A204.1 (cell line): ENCODE results near the gene TOP2B.
A peak's percentile ranks its signal among the peaks of the same experiment; 100 is the strongest.

ENCODE experiments used
- FAIRE-seq: peaks from 2 replicates; lab custom pipeline; 2012; peaks lifted over from hg19 to GRCh38; lab: Jason Lieb, UNC

Gene TOP2B

GRCh38 chr3:25674670-25675069 lies 10.0 kb upstream of the TOP2B start:
- no peak for FAIRE-seq

- FAIRE-seq = no peak
These were observed 9.1 kb upstream of the TOP2B start for GRCh38 chr3:25673738-25674298.

GRCh38 chr3:25665315-25666280 lies 891 bp upstream of the TOP2B start:
- FAIRE-seq = no peak

GRCh38 chr3:25663869-25664811 lies 567 bp downstream of the TOP2B start:
- FAIRE-seq = no peak

- no peak for FAIRE-seq
These were observed 1.3 kb downstream of the TOP2B start for GRCh38 chr3:25663347-25663868.

- no peak for FAIRE-seq
These were observed 1.9 kb downstream of the TOP2B start for GRCh38 chr3:25662736-25663320.

GRCh38 chr3:25661694-25662437 lies 2.8 kb downstream of the TOP2B start:
- FAIRE-seq = no peak

GRCh38 chr3:25658836-25659235 lies 5.9 kb downstream of the TOP2B start:
- FAIRE-seq = no peak

GRCh38 chr3:25657293-25657692 lies 7.4 kb downstream of the TOP2B start:
- FAIRE-seq = no peak

GRCh38 chr3:25655659-25656058 lies 9.0 kb downstream of the TOP2B start:
- FAIRE-seq = no peak

- FAIRE-seq = no peak
These were observed 10.1 kb downstream of the TOP2B start for GRCh38 chr3:25654576-25654975.

- no peak for FAIRE-seq
These were observed 11.4 kb downstream of the TOP2B start for GRCh38 chr3:25653322-25653721.

GRCh38 chr3:25652921-25653320 lies 11.8 kb downstream of the TOP2B start:
- no peak for FAIRE-seq

- no peak for FAIRE-seq
These were observed 15.5 kb downstream of the TOP2B start for GRCh38 chr3:25648925-25649830.

GRCh38 chr3:25648107-25648535 lies 16.6 kb downstream of the TOP2B start:
- peak; percentile 93 for FAIRE-seq

- no peak for FAIRE-seq
These were observed 29.7 kb downstream of the TOP2B start for GRCh38 chr3:25635038-25635437.

- FAIRE-seq = no peak
These were observed 30.8 kb downstream of the TOP2B start for GRCh38 chr3:25633919-25634318.

GRCh38 chr3:25631989-25632388 lies 32.7 kb downstream of the TOP2B start:
- FAIRE-seq = no peak

- no peak for FAIRE-seq
These were observed 43.6 kb downstream of the TOP2B start for GRCh38 chr3:25621087-25621486.

GRCh38 chr3:25620493-25620892 lies 44.2 kb downstream of the TOP2B start:
- FAIRE-seq = no peak
